HEK293T (cell line): ENCODE results near the gene SEMA3A.

Experiments used
- CTCF ChIA-PET: fragments of 350-600 bp; formaldehyde crosslinking; extraction: SDS; loops from one replicate; lab custom pipeline; 2021; ENCODE audit warnings: antibody characterized with exemption, inconsistent platforms; lab: Yijun Ruan, JAX
- POLR2A ChIA-PET: fragments of 350-600 bp; formaldehyde crosslinking; extraction: SDS; loops from one replicate; lab custom pipeline; 2020; ENCODE audit warnings: antibody characterized with exemption, inconsistent platforms; lab: Yijun Ruan, JAX
- DNase-seq: peaks from one replicate; pipeline ENCODE4 v3.0.0; 2012; ENCODE audit warnings: mixed read lengths; ENCODE audit errors: extremely low spot score
- ARNT ChIP-seq: fragments of 450-650 bp; IDR thresholded peaks from 2 replicates; pipeline ENCODE4 v1.6.1; 2017; ENCODE audit warnings: mild to moderate bottlenecking
- BHLHE40 ChIP-seq: fragments of 450-650 bp; IDR thresholded peaks from 2 replicates; pipeline ENCODE4 v1.6.1; 2016; ENCODE audit warnings: mild to moderate bottlenecking, moderate library complexity, borderline replicate concordance
- CTBP1 ChIP-seq: fragments of 450-650 bp; IDR thresholded peaks from 2 replicates; pipeline ENCODE4 v1.6.1; 2016; ENCODE audit warnings: borderline replicate concordance
- ELF4 ChIP-seq: fragments of 450-650 bp; IDR thresholded peaks from 2 replicates; pipeline ENCODE4 v1.6.1; 2017; ENCODE audit warnings: antibody characterized with exemption
- FOXA1 ChIP-seq: fragments of 450-650 bp; IDR thresholded peaks from 2 replicates; pipeline ENCODE4 v1.6.1; 2016; ENCODE audit warnings: mild to moderate bottlenecking
- FOXK2 ChIP-seq: fragments of 450-650 bp; IDR thresholded peaks from 2 replicates; pipeline ENCODE4 v1.6.1; 2016; ENCODE audit warnings: mild to moderate bottlenecking
- HDGF ChIP-seq: fragments of 450-650 bp; IDR thresholded peaks from 2 replicates; pipeline ENCODE4 v1.6.1; 2017; ENCODE audit warnings: antibody characterized with exemption, borderline replicate concordance
- L3MBTL2 ChIP-seq: fragments of 450-650 bp; conservative IDR thresholded peaks from 2 replicates; pipeline ENCODE4 v1.6.1; 2016; ENCODE audit warnings: mild to moderate bottlenecking
- LEF1 ChIP-seq: fragments of 450-650 bp; IDR thresholded peaks from 2 replicates; pipeline ENCODE4 v1.6.1; 2017; ENCODE audit warnings: mild to moderate bottlenecking, borderline replicate concordance
- NFRKB ChIP-seq: fragments of 450-650 bp; IDR thresholded peaks from 2 replicates; pipeline ENCODE4 v1.6.1; 2016; ENCODE audit warnings: mild to moderate bottlenecking, moderate library complexity
- PKNOX1 ChIP-seq: fragments of 450-650 bp; IDR thresholded peaks from 2 replicates; pipeline ENCODE4 v1.6.1; 2016
- SP1 ChIP-seq: fragments of 450-650 bp; IDR thresholded peaks from 2 replicates; pipeline ENCODE4 v1.6.1; 2017
- SUZ12 ChIP-seq: fragments of 450-650 bp; IDR thresholded peaks from 2 replicates; pipeline ENCODE4 v1.6.1; 2016; ENCODE audit warnings: mild to moderate bottlenecking
- TARDBP ChIP-seq: fragments of 450-650 bp; IDR thresholded peaks from 2 replicates; pipeline ENCODE4 v1.6.1; 2016
- ZNF384 ChIP-seq: fragments of 450-650 bp; IDR thresholded peaks from 2 replicates; pipeline ENCODE4 v1.6.1; 2016

Gene SEMA3A

GRCh38 chr7:84193747-84194146, 842 bp downstream of the SEMA3A start:
- CTCF ChIA-PET = no interaction called here
- DNase-seq = no peak
- peak; percentile 41 for TF ChIP-seq PKNOX1
- no peak for TF ChIP-seq SUZ12
- no peak for TF ChIP-seq FOXK2
- POLR2A ChIA-PET = no interaction called here

DNA sequence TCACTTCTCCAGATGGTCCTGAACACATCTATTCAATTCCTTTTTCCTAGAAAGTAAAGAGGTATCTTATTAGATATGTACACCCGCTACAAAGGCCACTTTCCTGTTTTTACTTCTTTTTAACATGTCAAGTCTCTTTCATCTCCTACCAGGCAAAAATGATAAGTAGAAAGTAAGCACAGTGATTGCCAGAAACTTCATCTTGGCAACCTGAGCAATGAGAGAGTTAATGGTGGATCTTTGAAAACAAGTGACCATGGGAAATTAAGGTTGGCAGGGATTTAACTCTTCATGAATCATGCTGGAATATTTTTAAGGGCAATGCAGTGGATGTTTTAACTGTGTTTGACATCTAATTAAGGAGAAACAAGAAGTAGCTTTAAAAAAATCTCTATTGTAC, 2.7 kb downstream of the SEMA3A start:
- ChIA-PET POLR2A (no interaction called here), CTCF (no interaction called here)
- TF ChIP-seq HDGF (no peak), FOXA1 (no peak)
- DNase-seq = no peak

GRCh38 chr7:84191261-84191660, 3.3 kb downstream of the SEMA3A start:
- ChIA-PET POLR2A (no interaction called here), CTCF (no interaction called here)
- no peak for TF ChIP-seq ELF4
- no peak for TF ChIP-seq ZNF384
- no peak for TF ChIP-seq CTBP1
- TF ChIP-seq LEF1 = no peak
- TF ChIP-seq BHLHE40 = no peak
- no peak for TF ChIP-seq SUZ12
- TF ChIP-seq FOXK2 = no peak
- no peak for TF ChIP-seq SP1
- no peak for DNase-seq

DNA sequence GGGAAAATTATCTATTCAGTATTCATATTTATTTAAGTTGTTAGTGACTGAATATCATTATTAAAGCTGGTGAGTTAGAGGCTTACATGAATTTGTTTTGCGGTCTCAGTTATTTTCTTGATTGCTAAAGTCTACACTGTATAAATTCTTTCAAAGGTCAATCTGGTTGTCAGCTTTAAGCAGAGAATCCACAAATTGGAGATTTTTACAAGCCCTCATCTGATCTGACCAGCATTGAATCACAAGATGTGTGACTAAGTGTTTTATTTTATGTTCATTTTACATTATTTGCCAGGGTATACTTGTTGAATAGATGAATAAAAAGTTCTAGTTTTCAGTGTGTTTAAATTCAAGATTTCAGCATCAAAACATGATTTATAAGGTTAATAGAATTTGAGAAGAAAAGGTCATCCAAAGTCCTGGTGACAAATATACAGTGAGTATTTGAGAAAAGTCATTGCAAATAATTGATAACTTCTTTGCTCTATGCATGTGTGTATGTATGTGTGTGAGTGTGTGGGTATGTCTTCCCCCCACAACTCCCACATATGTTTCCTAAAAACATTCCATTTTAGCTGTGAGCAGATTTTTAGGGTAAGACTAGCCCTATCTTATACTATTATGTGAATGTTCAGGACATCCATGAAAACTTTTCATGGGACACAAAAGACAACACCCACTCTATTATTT, 4.4 kb downstream of the SEMA3A start:
- ChIA-PET CTCF (no interaction called here), POLR2A (no interaction called here)
- DNase-seq = no peak
- TF ChIP-seq HDGF = no peak
- no peak for TF ChIP-seq TARDBP
- TF ChIP-seq ZNF384 = no peak
- TF ChIP-seq SUZ12 = no peak
- TF ChIP-seq SP1 = no peak
- TF ChIP-seq ARNT = no peak
- no peak for TF ChIP-seq PKNOX1
- no peak for TF ChIP-seq CTBP1

GRCh38 chr7:84188786-84189405, 5.7 kb downstream of the SEMA3A start:
- TF ChIP-seq SP1 = no peak
- no peak for TF ChIP-seq TARDBP
- no peak for TF ChIP-seq ARNT
- CTCF ChIA-PET = no interaction called here
- POLR2A ChIA-PET = no interaction called here
- peak; percentile 6 for DNase-seq

GRCh38 chr7:84187813-84188510, 6.6 kb downstream of the SEMA3A start:
- ChIA-PET POLR2A (no interaction called here), CTCF (no interaction called here)
- TF ChIP-seq HDGF = no peak
- TF ChIP-seq FOXA1 = no peak
- no peak for DNase-seq

DNA sequence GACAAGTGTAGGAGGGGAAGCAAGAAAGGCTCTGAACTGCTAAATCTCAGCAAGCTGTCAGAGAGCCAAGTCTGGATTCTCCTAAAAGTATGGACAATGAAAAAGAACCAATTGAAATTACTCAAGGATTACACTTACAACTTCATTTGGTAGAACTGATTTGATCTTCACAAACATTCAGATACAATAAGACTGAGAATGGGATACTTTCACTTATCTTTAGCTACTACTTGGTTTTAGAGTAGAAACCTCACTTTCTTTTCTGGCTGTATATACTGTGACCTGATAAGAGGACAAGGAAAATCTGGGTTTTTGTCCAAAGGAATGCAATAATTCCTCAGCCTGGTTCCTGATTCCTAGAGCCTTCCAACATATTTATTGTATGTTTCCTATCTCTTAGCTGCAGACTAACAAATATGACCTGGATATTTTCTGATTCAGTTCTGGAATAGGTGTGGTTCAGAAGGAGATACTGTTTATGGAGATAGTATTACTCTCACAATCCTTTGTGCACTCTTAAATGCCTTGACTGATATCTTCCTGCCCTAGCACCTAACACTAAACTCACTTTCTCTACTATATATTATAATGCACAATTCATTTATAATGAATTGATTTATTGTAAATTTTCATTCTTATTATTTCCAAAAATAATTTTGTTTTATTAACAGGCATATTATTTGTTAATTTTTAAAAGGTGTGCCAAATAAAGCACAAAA, 7.3 kb downstream of the SEMA3A start:
- POLR2A ChIA-PET = no interaction called here
- CTCF ChIA-PET = interaction anchor here (0.5 kb wide), 1 partner anchor 290 kb away, joined by 6 read pairs; no protein-coding TSS in a partner anchor
- TF ChIP-seq CTBP1 (no peak), HDGF (no peak), FOXA1 (no peak), ARNT (no peak), ELF4 (no peak), TARDBP (no peak)
- no peak for DNase-seq

- CTCF ChIA-PET = no interaction called here
- no peak for TF ChIP-seq LEF1
- TF ChIP-seq CTBP1 = no peak
- TF ChIP-seq SP1 = no peak
- no peak for TF ChIP-seq FOXK2
- TF ChIP-seq NFRKB = no peak
- no peak for TF ChIP-seq HDGF
- no peak for TF ChIP-seq ELF4
- no peak for TF ChIP-seq ARNT
- no peak for TF ChIP-seq TARDBP
- no peak for TF ChIP-seq PKNOX1
- no peak for TF ChIP-seq L3MBTL2
- TF ChIP-seq FOXA1 = no peak
- no peak for TF ChIP-seq BHLHE40
- DNase-seq = no peak
- POLR2A ChIA-PET = no interaction called here
Measured at GRCh38 chr7:84183741-84184140, 10.8 kb downstream of the SEMA3A start.
